Mesenchymal stem cell (in vitro differentiated cells and primary cell): ENCODE data around the gene CDYL.
"Not testable (repeated sequence)": the region's sequence is repeated elsewhere in the genome, so short reads cannot be mapped to it uniquely, and the experiment has no call there.

Source experiments
- DNase-seq: peaks from one replicate; pipeline ENCODE4 v3.0.0-alpha.2; 2013
- H2AFZ ChIP-seq: one replicate; pipeline ENCODE4 v1.6.1; 2013; ENCODE audit warnings: low read depth, mild to moderate bottlenecking, control low read depth, inconsistent platforms, low read length, moderate library complexity
- H2AK5ac ChIP-seq: 2 replicates; pipeline ENCODE4 v1.6.1; 2013; ENCODE audit warnings: low read length, moderate library complexity, mild to moderate bottlenecking, inconsistent platforms; ENCODE audit not compliant: severe bottlenecking
- H2BK120ac ChIP-seq: one replicate; pipeline ENCODE4 v1.6.1; 2013; ENCODE audit warnings: low read depth, mild to moderate bottlenecking, inconsistent platforms, low read length, moderate library complexity
- H2BK12ac ChIP-seq, 2 experiments: one replicate each; pipeline ENCODE4 v1.6.1; 2013; ENCODE audit warnings: inconsistent platforms in 2 of 2, low read length in 2 of 2, mild to moderate bottlenecking in 2 of 2, moderate library complexity in 2 of 2, control low read depth in 1 of 2
- H2BK15ac ChIP-seq: one replicate; pipeline ENCODE4 v1.6.1; 2013; ENCODE audit warnings: mild to moderate bottlenecking, low read depth, inconsistent platforms; ENCODE audit not compliant: poor library complexity, severe bottlenecking
- H2BK5ac ChIP-seq: 2 replicates; pipeline ENCODE4 v1.6.1; 2013; ENCODE audit warnings: low read depth, mild to moderate bottlenecking, low read length, control low read depth, inconsistent platforms; ENCODE audit not compliant: poor library complexity, severe bottlenecking
- H3K14ac ChIP-seq, 2 experiments: one replicate each; pipeline ENCODE4 v1.6.1; 2013; ENCODE audit warnings: inconsistent platforms in 2 of 2, low read length in 2 of 2, control low read depth in 1 of 2, mild to moderate bottlenecking in 1 of 2, moderate library complexity in 1 of 2
- H3K18ac ChIP-seq, 2 experiments: one replicate each; pipeline ENCODE4 v1.6.1; 2013; ENCODE audit warnings: inconsistent platforms in 2 of 2, low read length in 2 of 2, control low read depth in 1 of 2, low read depth in 1 of 2, mild to moderate bottlenecking in 1 of 2
- H3K23ac ChIP-seq, 2 experiments: one replicate each; pipeline ENCODE4 v1.6.1; 2013; ENCODE audit warnings: inconsistent platforms in 2 of 2, low read length in 2 of 2, mild to moderate bottlenecking in 2 of 2, moderate library complexity in 2 of 2, control low read depth in 1 of 2
- H3K27ac ChIP-seq: 2 replicates; pipeline ENCODE4 v1.5.1; 2013; ENCODE audit warnings: mild to moderate bottlenecking, moderate library complexity, low read length, control low read depth, inconsistent platforms; ENCODE audit not compliant: poor library complexity, severe bottlenecking
- H3K27me3 ChIP-seq, 2 experiments: 2 replicates each; pipeline versions ENCODE4 v1.6.1 to v1.7.0; 2013; ENCODE audit warnings: low read length in 2 of 2, mild to moderate bottlenecking in 2 of 2, moderate library complexity in 2 of 2, control low read depth in 1 of 2, inconsistent platforms in 1 of 2; ENCODE audit not compliant: control insufficient read depth in 1 of 2, insufficient read depth in 1 of 2
- H3K36me3 ChIP-seq, 2 experiments: 2 replicates each; pipeline versions ENCODE4 v1.6.1 to v1.7.0; 2013; ENCODE audit warnings: low read length in 2 of 2, control low read depth in 1 of 2, inconsistent platforms in 1 of 2, low read depth in 1 of 2, mild to moderate bottlenecking in 1 of 2; ENCODE audit not compliant: insufficient read depth in 2 of 2, control insufficient read depth in 1 of 2
- H3K4ac ChIP-seq, 2 experiments: one replicate each; pipeline ENCODE4 v1.6.1; 2013; ENCODE audit warnings: inconsistent platforms in 2 of 2, low read length in 2 of 2, mild to moderate bottlenecking in 2 of 2, moderate library complexity in 2 of 2, control low read depth in 1 of 2, low read depth in 1 of 2
- H3K4me1 ChIP-seq: 2 replicates; pipeline ENCODE4 v1.6.1; 2013; ENCODE audit warnings: low read depth, low read length, control low read depth; ENCODE audit not compliant: control insufficient read depth, insufficient read depth
- H3K4me2 ChIP-seq: 2 replicates; pipeline ENCODE4 v1.6.1; 2013; ENCODE audit warnings: low read length, mild to moderate bottlenecking, inconsistent platforms; ENCODE audit not compliant: poor library complexity, severe bottlenecking
- H3K4me3 ChIP-seq, 2 experiments: 2 replicates each; pipeline versions ENCODE4 v1.5.1 to v1.7.0; 2013; ENCODE audit warnings: low read length in 2 of 2, mild to moderate bottlenecking in 2 of 2, control low read depth in 1 of 2, low read depth in 1 of 2; ENCODE audit not compliant: insufficient read depth in 1 of 2
- H3K79me1 ChIP-seq: replicated peaks from 2 replicates; pipeline ENCODE4 v1.6.1; 2013; ENCODE audit warnings: mild to moderate bottlenecking, control low read depth, low read length, inconsistent platforms; ENCODE audit not compliant: poor library complexity, severe bottlenecking
- H3K9ac ChIP-seq: 2 replicates; pipeline ENCODE4 v1.7.0; 2013; ENCODE audit warnings: mild to moderate bottlenecking, low read length, moderate library complexity
- H3K9me3 ChIP-seq: 2 replicates; pipeline ENCODE4 v1.7.0; 2013; ENCODE audit warnings: mild to moderate bottlenecking, low read length; ENCODE audit not compliant: control insufficient read depth
- H4K8ac ChIP-seq: one replicate; pipeline ENCODE4 v1.6.1; 2013; ENCODE audit warnings: inconsistent platforms, mild to moderate bottlenecking, low read length, moderate library complexity
- H4K91ac ChIP-seq: one replicate; pipeline ENCODE4 v1.6.1; 2013; ENCODE audit warnings: mild to moderate bottlenecking, low read length, inconsistent platforms
- WGBS: methylation state at CpG from one replicate; pipeline ENCODE4 v1.1.7; 2013; ENCODE audit warnings: mixed read lengths; 5-methylcytosine and 5-hydroxymethylcytosine counted together

The CDYL gene

GRCh38 chr6:4829089-4829488, 52.9 kb downstream of the CDYL start:
- H3K4me1 ChIP-seq, result no peaks in the 10 kb centered on the region
- no peaks in the 10 kb centered on the region for H3K36me3 ChIP-seq
- H4K8ac ChIP-seq, result no peak overlapping the region
- H3K9ac ChIP-seq, result no peak overlapping the region
- H3K9me3 ChIP-seq, result peaks cover 38% of the 10 kb centered on the region
- H2BK5ac ChIP-seq, result no peak overlapping the region
- H3K14ac ChIP-seq, result no peak overlapping the region
- no peak overlapping the region for H3K18ac ChIP-seq
- no peak overlapping the region for H2BK15ac ChIP-seq
- H2AFZ ChIP-seq, result no peak overlapping the region
- no peak overlapping the region for H3K23ac ChIP-seq
- no peaks in the 10 kb centered on the region for H3K27me3 ChIP-seq
- no peak overlapping the region for H3K4ac ChIP-seq
- no peak overlapping the region for H2BK12ac ChIP-seq
- peak overlapping the region in 1 of 2 experiments; percentile 4 for H3K4me3 ChIP-seq
- H3K27ac ChIP-seq, result no peak overlapping the region
- H3K79me1 ChIP-seq, result peaks cover 10% of the 10 kb centered on the region
- no peak overlapping the region for H2BK120ac ChIP-seq
- H2AK5ac ChIP-seq, result no peak overlapping the region
- H4K91ac ChIP-seq, result no peak overlapping the region
- H3K4me2 ChIP-seq, result no peak overlapping the region
- no peak for DNase-seq

- not testable (repeated sequence) for H3K4ac ChIP-seq, H2BK12ac ChIP-seq, H4K91ac ChIP-seq, H4K8ac ChIP-seq, H3K4me1 ChIP-seq, H3K4me3 ChIP-seq, H2AK5ac ChIP-seq, H3K14ac ChIP-seq, H3K18ac ChIP-seq, H3K4me2 ChIP-seq, H3K9me3 ChIP-seq, H3K36me3 ChIP-seq, H3K23ac ChIP-seq, DNase-seq, H3K79me1 ChIP-seq, H3K27me3 ChIP-seq, H3K9ac ChIP-seq, H2BK120ac ChIP-seq, H2AFZ ChIP-seq, H2BK5ac ChIP-seq, H3K27ac ChIP-seq, H2BK15ac ChIP-seq
- WGBS, result 98% methylated on average over 11 of the region's 13 CpGs
Measured at GRCh38 chr6:4835540-4835939, 59.3 kb downstream of the CDYL start.

DNA sequence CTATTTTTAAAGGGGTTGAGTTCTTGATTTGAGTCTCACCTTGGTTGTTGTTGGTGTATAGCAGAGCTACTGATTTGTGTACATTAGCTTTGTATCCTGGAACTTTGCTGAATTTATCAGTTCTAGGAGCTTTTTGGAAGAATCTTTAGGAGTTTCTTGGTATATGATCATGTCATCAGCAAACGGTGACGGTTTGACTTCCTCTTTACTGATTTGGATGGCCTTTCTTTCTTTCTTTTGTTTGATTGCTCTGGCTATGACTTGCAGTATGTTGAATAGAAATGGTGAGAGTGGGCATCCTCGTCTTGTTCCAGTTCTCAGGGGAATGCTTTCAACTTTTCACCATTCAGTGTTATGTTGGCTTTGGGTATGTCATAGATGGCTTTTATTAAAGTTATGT, 64.0 kb downstream of the CDYL start:
- Histone ChIP-seq H3K27ac (no peak overlapping the region), H2BK5ac (no peak overlapping the region), H3K9ac (no peak overlapping the region), H3K79me1 (peaks cover 14% of the 10 kb centered on the region), H2BK12ac (no peak overlapping the region), H2AFZ (no peak overlapping the region), H2BK15ac (no peak overlapping the region), H3K36me3 (no peaks in the 10 kb centered on the region), H3K18ac (no peak overlapping the region), H3K4ac (no peak overlapping the region), H3K14ac (no peak overlapping the region), H3K4me3 (no peak overlapping the region), H4K91ac (no peak overlapping the region), H2AK5ac (no peak overlapping the region), H3K4me1 (no peaks in the 10 kb centered on the region), H3K27me3 (no peaks in the 10 kb centered on the region), H3K9me3 (peaks cover 27% of the 10 kb centered on the region), H3K4me2 (no peak overlapping the region), H2BK120ac (no peak overlapping the region), H3K23ac (no peak overlapping the region), H4K8ac (no peak overlapping the region)
- WGBS, result 94% methylated on average over 3 of the region's 3 CpGs
- DNase-seq, result no peak

DNA sequence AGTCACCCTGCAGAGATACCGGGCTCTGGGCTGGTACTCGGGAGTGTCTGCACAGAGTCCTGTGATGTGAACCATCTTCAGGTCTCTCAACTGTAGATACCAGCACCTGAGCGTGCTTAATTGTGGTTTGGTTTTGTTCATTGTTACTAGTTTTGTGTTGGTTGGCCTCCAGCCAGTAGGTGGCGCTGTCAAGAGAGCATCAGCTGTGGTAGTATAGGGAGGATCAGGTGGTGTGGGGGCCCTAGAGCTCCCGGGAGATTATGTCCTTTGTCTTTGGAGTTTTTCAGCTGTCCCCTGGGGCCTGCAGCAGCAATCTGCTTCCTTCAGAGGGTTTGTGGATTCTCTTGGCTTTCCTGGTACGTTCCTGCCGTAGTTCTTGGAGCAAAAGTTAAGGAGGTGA, 67.9 kb downstream of the CDYL start:
- WGBS, result 99% methylated on average over 7 of the region's 7 CpGs

More for the DNA sequence above, 67.9 kb downstream of the CDYL start:
- Histone ChIP-seq H3K9me3 (peaks cover 40% of the 10 kb centered on the region), H3K4me1 (peaks cover 1% of the 10 kb centered on the region), H3K23ac (no peak overlapping the region), H3K27me3 (no peaks in the 10 kb centered on the region), H3K27ac (no peak overlapping the region), H2BK120ac (no peak overlapping the region), H2AFZ (no peak overlapping the region), H3K4me3 (peak overlapping the region in 1 of 2 experiments; percentile 35), H3K9ac (no peak overlapping the region), H2BK12ac (no peak overlapping the region), H4K8ac (no peak overlapping the region), H2BK5ac (no peak overlapping the region), H2BK15ac (no peak overlapping the region), H3K36me3 (no peaks in the 10 kb centered on the region), H3K4me2 (no peak overlapping the region), H3K79me1 (peaks cover 17% of the 10 kb centered on the region), H3K4ac (no peak overlapping the region), H4K91ac (no peak overlapping the region), H3K14ac (no peak overlapping the region), H3K18ac (no peak overlapping the region), H2AK5ac (no peak overlapping the region)
- DNase-seq, result no peak
